ENCODE measurements around the gene MADD.
A peak's percentile ranks its signal among the peaks of the same experiment; 100 is the strongest.

The MADD gene

GRCh38 chr11:47351156-47352126, 81.5 kb downstream of the MADD start:
- H3K4me3 ChIP-seq (ENCODE audit: low read depth, low read length), result no peak overlapping the region
- DNase-seq (ENCODE audit: low read depth), result no peak

- no peak within 1 kb of the TSS for H3K4me3 ChIP-seq (ENCODE audit: low read depth, low read length)
- DNase-seq (ENCODE audit: low read depth), result no peak
These were observed 82.6 kb downstream of the MADD start, which contains the start of gene MYBPC3 for GRCh38 chr11:47352556-47352955. Gene MYBPC3, minus strand, starts transcription at chr11:47352702. Its CDS starts 55 bp downstream, at chr11:47352647.

- no peak overlapping the region for H3K4me3 ChIP-seq (ENCODE audit: low read depth, low read length)
- DNase-seq (ENCODE audit: low read depth), result no peak
These were observed 84.2 kb downstream of the MADD start for GRCh38 chr11:47353978-47354774.

- H3K4me3 ChIP-seq (ENCODE audit: low read depth, low read length), result peak overlapping the region; percentile 30
- DNase-seq (ENCODE audit: low read depth), result no peak
These were observed 85.0 kb downstream of the MADD start for GRCh38 chr11:47354913-47355282.

GRCh38 chr11:47355283-47356128, 85.6 kb downstream of the MADD start:
- peak overlapping the region; percentile 30 for H3K4me3 ChIP-seq (ENCODE audit: low read depth, low read length)
- DNase-seq (ENCODE audit: low read depth), result peak; percentile 60

GRCh38 chr11:47356129-47356997, 86.4 kb downstream of the MADD start:
- no peak overlapping the region for H3K4me3 ChIP-seq (ENCODE audit: low read depth, low read length)
- DNase-seq (ENCODE audit: low read depth), result no peak

GRCh38 chr11:47356998-47357329, 87.0 kb downstream of the MADD start:
- H3K4me3 ChIP-seq (ENCODE audit: low read depth, low read length), result no peak overlapping the region
- no peak for DNase-seq (ENCODE audit: low read depth)

GRCh38 chr11:47357985-47358730, 88.2 kb downstream of the MADD start:
- no peak for DNase-seq (ENCODE audit: low read depth)

GRCh38 chr11:47358731-47359051, 88.8 kb downstream of the MADD start:
- H3K4me3 ChIP-seq (ENCODE audit: low read depth, low read length), result no peak overlapping the region
- no peak for DNase-seq (ENCODE audit: low read depth)

More at GRCh38 chr11:47357985-47358730, 88.2 kb downstream of the MADD start:
- H3K4me3 ChIP-seq (ENCODE audit: low read depth, low read length), result no peak overlapping the region

GRCh38 chr11:47359162-47359561, 89.2 kb downstream of the MADD start:
- no peak overlapping the region for H3K4me3 ChIP-seq (ENCODE audit: low read depth, low read length)

GRCh38 chr11:47359586-47359985, 89.7 kb downstream of the MADD start:
- no peak for DNase-seq (ENCODE audit: low read depth)
- H3K4me3 ChIP-seq (ENCODE audit: low read depth, low read length), result no peak overlapping the region

More at GRCh38 chr11:47359162-47359561, 89.2 kb downstream of the MADD start:
- DNase-seq (ENCODE audit: low read depth), result no peak

GRCh38 chr11:47360341-47360740, 90.4 kb downstream of the MADD start:
- DNase-seq (ENCODE audit: low read depth), result no peak
- no peak overlapping the region for H3K4me3 ChIP-seq (ENCODE audit: low read depth, low read length)

GRCh38 chr11:47361419-47361818, 91.5 kb downstream of the MADD start:
- no peak overlapping the region for H3K4me3 ChIP-seq (ENCODE audit: low read depth, low read length)
- DNase-seq (ENCODE audit: low read depth), result no peak

- DNase-seq (ENCODE audit: low read depth), result no peak
- no peak overlapping the region for H3K4me3 ChIP-seq (ENCODE audit: low read depth, low read length)
These were observed 96.1 kb downstream of the MADD start for GRCh38 chr11:47366020-47366490.

GRCh38 chr11:47369676-47370075, 99.7 kb downstream of the MADD start:
- no peak overlapping the region for H3K4me3 ChIP-seq (ENCODE audit: low read depth, low read length)
- DNase-seq (ENCODE audit: low read depth), result no peak

- DNase-seq (ENCODE audit: low read depth), result no peak
- no peak overlapping the region for H3K4me3 ChIP-seq (ENCODE audit: low read depth, low read length)
These were observed 102.5 kb downstream of the MADD start for GRCh38 chr11:47372422-47372821.

- no peak for DNase-seq (ENCODE audit: low read depth)
These were observed 104.2 kb downstream of the MADD start for GRCh38 chr11:47373876-47374719.

More at GRCh38 chr11:47373876-47374719, 104.2 kb downstream of the MADD start:
- no peak overlapping the region for H3K4me3 ChIP-seq (ENCODE audit: low read depth, low read length)
